Psoas muscle (tissue), 8 donors: ENCODE data around the gene PTTG1. TPM values are rescaled to one million over a fixed set of nuclear protein-coding genes. Genes with fewer than 3 reads are reported as not detected.

Experiments used
- ATAC-seq, 4 donors: fragments of 200-7000 bp; cut with Tn5 transposase; one replicate each; pipeline ENCODE4 v1.9.1; 2020; ENCODE audit warnings: moderate library complexity in 3 of 4, mild to moderate bottlenecking in 2 of 4
- DNase-seq, 2 donors: peaks; one replicate each; pipeline ENCODE4 v3.0.0-alpha.2; 2020
- H3K27ac ChIP-seq: fragments of 200-600 bp; one replicate; pipeline ENCODE4 v1.8.0; 2022
- H3K27me3 ChIP-seq, 3 donors: fragments of 200-600 bp in 1 of 3; one replicate each; pipeline versions ENCODE4 v1.6.1 to v1.8.0; 2013 to 2022; ENCODE audit warnings: low read length in 2 of 3, mild to moderate bottlenecking in 2 of 3, moderate library complexity in 1 of 3; ENCODE audit not compliant: insufficient read depth in 3 of 3
- H3K36me3 ChIP-seq, 2 donors: fragments of 200-600 bp in 1 of 2; one replicate each; pipeline versions ENCODE4 v1.6.1 to v1.8.0; 2013 to 2022; ENCODE audit warnings: low read depth in 1 of 2, mild to moderate bottlenecking in 1 of 2, moderate library complexity in 1 of 2; ENCODE audit not compliant: insufficient read depth in 1 of 2
- H3K4me1 ChIP-seq: fragments of 200-600 bp; one replicate; pipeline ENCODE4 v1.8.0; 2022
- H3K4me3 ChIP-seq: fragments of 200-600 bp; one replicate; pipeline ENCODE4 v1.8.0; 2022; ENCODE audit warnings: mild to moderate bottlenecking
- H3K9me3 ChIP-seq: fragments of 200-600 bp; one replicate; pipeline ENCODE4 v1.8.0; 2022
- CTCF ChIP-seq: fragments of 200-600 bp; IDR thresholded peaks from one replicate; pipeline ENCODE4 v1.8.0; 2022; ENCODE audit warnings: antibody characterized with exemption
- WGBS, 3 donors: extraction: QIAGEN DNeasy Blood & Tissue Kit; methylation state at CpG; one replicate each; pipeline versions ENCODE4 v1.1.6 to v1.1.7; 2013; 5-methylcytosine and 5-hydroxymethylcytosine counted together
- intact Hi-C, 2 donors: fragments of 100-400 bp; cut with DNase I; formaldehyde crosslinking; loops; one replicate each; pipeline versions ENCODE4 v1.11.0 to v1.14.2; 2022
- polyA plus RNA-seq, 3 donors: library from polyadenylated mRNA; stranded (reverse); fragments of 200-250 nt; gene quantifications; one replicate each; pipeline ENCODE4 v1.2.3, GENCODE V29; 2013
- total RNA-seq, 4 donors: library from RNA; stranded (reverse); fragmentation: NEBNext Ultra II Directional in 2 of 4; extraction: Animal tissue kit (Norgen Biotek cat#: 25700) in 2 of 4; gene quantifications; one replicate each; pipeline versions ENCODE4 v1.2.1 to v1.2.4, GENCODE V29; 2021 to 2023
- donor health status: healthy with polysubstance abuse.
- donor health status: DM: no; HTN: no; CAD: no; lungs with moderate emphysema.
- donor health status: Bipolar disorder and iron deficiency.
- donor health status: healthy.
- donor health status: DM: yes; HTN: yes; CAD: no.
- donor health status: DM: no; HTN: no; CAD: no.
- donor health status: DM: no; HTN: no; CAD: no.
- donor health status: DM: yes; HTN: yes; CAD: no.

Gene PTTG1
- total and polyA plus RNA-seq, 7 donors, result 1.9 to 26.7 (median 3.0) TPM

GRCh38 chr5:160477266-160477970 is 55.8 kb downstream of the PTTG1 start:
- intact Hi-C loops, result no loop called here
- WGBS, 3 donors, result 75 to 82% (median 79%) methylated on average over 6 of the region's 6 CpGs
- no peaks in the 10 kb centered on the region for H3K27me3 ChIP-seq
- no peak overlapping the region for H3K4me3 ChIP-seq
- ATAC-seq (no peak), DNase-seq (no peak)
- no peaks in the 10 kb centered on the region for H3K36me3 ChIP-seq
- H3K4me1 ChIP-seq, result no peaks in the 10 kb centered on the region
- no peak overlapping the region for H3K27ac ChIP-seq
- no peak for TF ChIP-seq CTCF
- H3K9me3 ChIP-seq, result no peaks in the 10 kb centered on the region

- Histone ChIP-seq H3K4me1 (no peaks in the 10 kb centered on the region), H3K9me3 (no peaks in the 10 kb centered on the region), H3K27ac (no peak overlapping the region), H3K4me3 (no peak overlapping the region), H3K27me3 (no peaks in the 10 kb centered on the region), H3K36me3 (no peaks in the 10 kb centered on the region)
- ATAC-seq (no peak), DNase-seq (no peak)
- intact Hi-C loops, result no loop called here
- TF ChIP-seq CTCF, result no peak
- WGBS, 3 donors, result 60 to 72% (median 63%) methylated on average over 2 of the region's 2 CpGs
Measured at GRCh38 chr5:160478163-160478562, 56.5 kb downstream of the PTTG1 start.

Other genes starting within 250 kb of the PTTG1 start
- under 1 TPM in 1 of 4 donors, not detected in 3; 0.64 TPM for gene FABP6, start 192.3 kb upstream of the PTTG1 start, total RNA-seq
- gene FABP6, start 192.3 kb upstream of the PTTG1 start, polyA plus RNA-seq, result under 1 TPM in 1 of 3 donors, not detected in 2; 0.05 TPM
- gene CCNJL, start 109.3 kb upstream of the PTTG1 start, total RNA-seq, result 1 to 10 TPM in 1 of 4 donors, under 1 TPM in 3; 0.20 to 1.3 (median 0.63) TPM
- gene CCNJL, start 109.3 kb upstream of the PTTG1 start, polyA plus RNA-seq, result under 1 TPM in 2 of 3 donors, not detected in 1; 0.04 to 0.09 TPM
- gene C1QTNF2, start 51.2 kb upstream of the PTTG1 start, total RNA-seq, result 1 to 10 TPM in 1 of 4 donors, under 1 TPM in 3; 0.08 to 1.8 (median 0.24) TPM
- under 1 TPM; 0.35 to 0.40 (median 0.35) TPM for gene C1QTNF2, start 51.2 kb upstream of the PTTG1 start, polyA plus RNA-seq
- 1 to 10 TPM in 3 of 4 donors, under 1 TPM in 1; 0.54 to 3.3 (median 1.2) TPM for gene FAM200C, start 21.8 kb upstream of the PTTG1 start, total RNA-seq
- gene FAM200C, start 21.8 kb upstream of the PTTG1 start, polyA plus RNA-seq, result 1 to 10 TPM; 1.3 to 8.5 (median 1.4) TPM
- 10 to 100 TPM; 40.1 to 71.4 (median 60.3) TPM for gene SLU7, start 2.8 kb upstream of the PTTG1 start, total RNA-seq
- gene SLU7, start 2.8 kb upstream of the PTTG1 start, polyA plus RNA-seq, result 10 to 100 TPM; 18.3 to 76.0 (median 30.2) TPM